ENCODE measurements around the gene BMP7.

The BMP7 gene

DNA sequence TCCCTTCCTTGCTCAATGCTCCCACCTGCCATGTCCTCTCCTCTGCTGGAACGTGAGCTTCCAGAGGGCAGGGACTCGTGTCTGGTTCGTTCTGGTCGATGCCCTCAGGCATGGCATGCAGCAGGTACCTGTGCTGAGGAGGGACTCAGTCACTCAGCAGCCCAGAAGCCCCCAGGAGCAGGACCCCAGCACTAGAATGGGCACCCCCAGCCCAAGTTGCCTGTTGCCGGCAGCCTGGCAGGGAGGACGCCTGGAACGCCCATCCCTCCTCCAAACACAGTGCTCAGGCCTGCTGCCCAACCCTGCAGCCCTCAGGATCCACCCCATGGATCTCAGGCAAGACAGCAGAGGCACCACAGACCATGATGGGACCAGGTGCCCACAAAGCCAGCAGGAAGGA, 40.6 kb downstream of the BMP7 start:
- DNase-seq (ENCODE audit: low read depth): no peak

GRCh38 chr20:57225197-57225733, 41.2 kb downstream of the BMP7 start:
- no peak for DNase-seq (ENCODE audit: low read depth)

DNA sequence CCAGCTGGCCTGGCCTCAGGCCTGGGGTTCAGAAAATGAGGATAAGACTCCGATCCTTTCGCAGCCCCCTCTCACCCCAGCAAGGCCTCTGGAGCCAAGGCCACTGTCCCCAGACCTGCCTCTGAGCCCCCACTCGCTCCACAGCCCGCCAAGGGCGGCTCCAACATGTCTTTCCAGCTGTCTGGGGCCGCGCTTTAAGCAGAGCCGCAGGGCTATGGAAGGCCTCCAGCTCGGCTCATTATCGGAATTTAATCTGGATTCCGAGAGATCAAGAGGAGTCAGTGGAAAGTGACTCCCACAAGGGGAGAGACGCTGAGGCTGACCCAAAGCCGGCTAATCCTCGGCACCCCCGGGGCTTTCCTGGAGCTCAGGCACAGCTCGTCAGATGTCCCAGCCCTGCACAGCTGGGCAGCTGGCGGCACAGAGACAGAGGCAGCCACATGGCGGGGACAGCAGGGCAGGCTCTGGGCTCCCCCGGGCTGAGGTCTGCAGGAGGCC, 41.8 kb downstream of the BMP7 start:
- DNase-seq (ENCODE audit: low read depth): no peak

DNA sequence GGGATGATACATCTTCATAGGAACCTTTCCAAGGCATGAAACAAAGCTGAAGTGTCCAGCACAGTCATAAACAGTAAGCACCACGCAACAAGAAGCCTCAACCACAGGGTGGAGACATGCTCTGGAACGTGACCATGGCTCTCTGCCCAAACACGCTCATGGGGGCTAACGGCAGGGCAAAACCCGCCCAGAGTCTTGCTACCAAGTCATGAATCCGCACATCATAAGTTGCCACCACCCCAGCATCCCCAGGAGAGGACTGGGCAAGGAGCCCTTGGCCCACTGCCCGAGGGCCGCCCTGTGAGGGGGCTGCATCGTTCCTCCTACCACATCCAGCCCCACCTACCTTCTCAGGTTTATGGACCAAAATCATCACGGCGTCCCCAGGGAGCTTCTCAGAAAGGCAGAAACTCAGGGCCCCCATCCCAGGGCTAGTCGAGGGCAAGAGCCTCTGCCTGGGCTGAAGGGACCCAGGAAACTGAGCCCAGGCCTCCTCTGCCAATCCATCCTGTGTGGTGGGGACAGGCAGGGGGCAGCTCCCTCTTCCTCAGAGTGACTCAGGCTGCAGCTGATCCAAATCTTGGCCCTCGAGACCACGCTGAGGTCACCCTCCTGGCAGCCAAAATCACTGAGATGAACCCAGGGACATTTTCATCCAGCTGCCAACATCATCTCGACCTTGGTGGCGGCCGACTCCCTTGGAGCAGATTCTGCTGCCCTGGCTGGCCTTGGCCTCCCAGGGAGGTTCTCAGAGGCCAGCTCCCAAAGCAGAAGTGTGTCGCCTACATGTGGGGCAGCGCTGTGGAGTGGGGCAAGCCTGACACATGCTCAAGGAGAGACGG, 42.6 kb downstream of the BMP7 start:
- DNase-seq (ENCODE audit: low read depth): no peak

DNA sequence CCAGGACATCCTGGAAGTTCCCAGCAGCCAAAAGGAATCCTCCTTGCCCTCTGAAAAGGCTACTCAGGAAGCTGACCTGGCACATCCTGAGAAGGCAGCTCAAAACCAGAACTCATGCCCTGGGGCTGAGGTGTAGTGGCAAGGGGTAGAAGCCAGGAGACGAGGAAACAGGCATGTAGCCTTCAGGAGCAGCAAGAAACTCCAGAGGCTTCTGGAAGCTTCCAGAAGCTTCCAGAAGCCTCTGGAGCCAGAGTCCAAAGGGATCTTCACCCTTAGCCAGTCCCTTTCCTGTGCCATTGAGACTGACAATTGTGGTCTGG, 43.9 kb downstream of the BMP7 start:
- DNase-seq (ENCODE audit: low read depth): no peak

DNA sequence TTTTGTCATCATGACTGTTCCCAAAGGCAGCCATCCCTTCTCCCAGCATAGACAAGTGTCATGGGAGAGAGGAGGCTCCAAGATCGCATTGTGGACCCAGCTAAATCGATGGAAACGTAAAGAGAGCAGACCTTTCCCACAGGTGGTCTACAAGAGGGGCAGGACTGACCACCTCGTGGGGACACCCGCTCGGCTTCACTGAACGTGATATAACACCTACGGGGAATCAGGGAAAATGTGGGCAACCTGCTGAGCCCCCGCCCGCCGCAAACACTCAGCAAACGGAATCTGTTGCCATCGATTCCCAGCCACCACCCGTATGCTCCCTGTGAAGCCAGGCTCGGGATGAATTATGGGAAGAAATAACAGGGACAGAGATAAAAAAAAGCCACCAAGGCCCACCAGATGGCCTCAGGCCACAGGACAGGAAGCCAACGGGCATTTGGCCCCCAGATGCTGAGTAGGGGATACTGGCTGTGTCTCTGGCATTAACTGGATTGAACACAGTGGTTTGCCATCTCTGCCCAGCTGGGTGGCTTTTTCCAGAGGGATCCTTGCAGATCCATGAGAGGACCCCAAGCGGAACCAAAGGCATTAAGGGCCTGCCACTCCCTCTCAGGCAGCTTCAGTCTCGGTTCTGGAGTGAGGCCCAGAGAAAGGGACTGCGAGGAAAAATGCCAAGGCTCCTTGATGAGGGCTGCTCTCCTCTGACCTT, 44.4 kb downstream of the BMP7 start:
- DNase-seq (ENCODE audit: low read depth): no peak

DNA sequence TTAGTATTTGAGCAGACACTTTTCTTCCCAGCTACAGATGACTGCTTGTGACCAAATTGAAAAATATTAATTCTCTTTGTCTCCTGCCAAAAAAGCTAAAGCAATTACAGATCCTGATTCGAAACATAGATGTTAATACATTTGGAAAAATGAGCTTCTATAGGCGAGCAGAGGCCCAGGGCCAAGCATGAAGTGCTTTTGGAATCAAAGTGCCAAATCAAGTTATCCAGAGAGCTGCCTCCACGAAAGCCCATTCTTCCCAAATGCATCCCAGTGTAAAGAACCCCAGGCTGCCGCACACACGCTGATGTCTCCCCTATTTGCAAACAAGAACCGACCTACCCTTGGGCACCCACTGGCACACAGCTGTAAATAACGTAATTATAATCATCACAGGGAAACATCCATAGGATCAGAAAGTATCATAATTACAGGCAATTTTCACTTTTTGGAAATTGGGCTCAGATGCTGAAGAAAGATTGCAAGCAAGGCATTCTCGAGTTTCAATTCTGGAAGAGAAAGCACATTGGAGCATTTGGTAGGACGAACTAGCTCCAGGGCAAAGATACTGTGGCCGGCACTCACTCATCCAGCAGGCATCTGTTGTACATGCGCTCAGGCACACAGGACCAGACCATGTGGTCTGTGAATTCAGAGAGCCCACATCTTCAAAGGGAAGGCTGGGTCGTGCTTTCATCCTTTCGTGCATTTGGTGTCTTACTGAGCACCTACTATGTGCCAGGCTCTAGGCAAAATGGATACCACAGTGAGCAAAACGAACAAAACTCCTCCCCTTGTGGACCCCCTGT, 45.9 kb downstream of the BMP7 start:
- no peak for DNase-seq (ENCODE audit: low read depth)

GRCh38 chr20:57219071-57219677, 47.3 kb downstream of the BMP7 start:
- DNase-seq (ENCODE audit: low read depth): no peak

DNA sequence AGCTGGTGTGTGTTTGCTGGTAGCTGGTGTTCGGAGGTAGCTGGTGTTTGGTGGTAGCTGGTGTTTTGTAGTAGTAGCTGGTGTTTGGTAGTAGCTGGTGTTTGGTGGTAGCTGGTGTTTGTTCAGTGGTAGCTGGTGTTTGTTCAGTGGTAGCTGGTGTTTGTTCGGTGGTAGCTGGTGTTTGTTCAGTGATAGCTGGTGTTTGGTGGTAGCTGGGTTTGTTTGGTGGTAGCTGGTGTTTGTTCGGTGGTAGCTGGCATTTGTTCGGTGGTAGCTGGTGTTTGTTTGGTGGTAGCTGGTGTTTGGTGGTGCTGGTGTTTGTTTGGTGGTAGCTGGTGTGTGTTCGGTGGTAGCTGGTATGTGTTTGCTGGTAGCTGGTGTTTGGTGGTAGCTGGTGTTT, 48.0 kb downstream of the BMP7 start:
- DNase-seq (ENCODE audit: low read depth): no peak

GRCh38 chr20:57217802-57218201, 48.6 kb downstream of the BMP7 start:
- no peak for DNase-seq (ENCODE audit: low read depth)

GRCh38 chr20:57216669-57217068, 49.8 kb downstream of the BMP7 start:
- DNase-seq (ENCODE audit: low read depth): no peak

GRCh38 chr20:57215826-57216471, 50.5 kb downstream of the BMP7 start:
- no peak for DNase-seq (ENCODE audit: low read depth)

GRCh38 chr20:57215426-57215825, 51.0 kb downstream of the BMP7 start:
- DNase-seq (ENCODE audit: low read depth): no peak

GRCh38 chr20:57214948-57215347, 51.5 kb downstream of the BMP7 start:
- no peak for DNase-seq (ENCODE audit: low read depth)

- DNase-seq (ENCODE audit: low read depth): no peak
Measured at GRCh38 chr20:57214427-57214826, 52.0 kb downstream of the BMP7 start.

DNA sequence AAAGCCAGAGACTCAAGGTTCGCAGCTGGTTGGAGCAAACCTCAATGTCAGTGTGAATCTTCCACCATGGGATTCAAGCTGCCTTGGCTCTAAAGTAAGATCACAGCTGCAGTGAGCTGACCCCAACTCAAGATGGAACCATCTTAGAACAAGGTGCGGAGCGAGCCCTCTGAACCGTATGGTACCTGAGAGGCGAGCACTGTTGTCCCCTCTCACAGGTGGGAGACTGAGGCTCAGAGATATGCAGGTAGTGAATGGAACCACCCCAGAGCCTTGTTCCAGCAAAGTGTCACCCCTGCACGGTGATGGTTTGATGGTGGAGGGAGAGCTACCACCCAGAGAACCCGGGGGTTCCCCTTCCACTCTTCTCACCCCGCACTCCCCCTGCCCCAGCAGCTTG, 52.5 kb downstream of the BMP7 start:
- no peak for DNase-seq (ENCODE audit: low read depth)

- DNase-seq (ENCODE audit: low read depth): no peak
Measured at GRCh38 chr20:57213291-57213690, 53.1 kb downstream of the BMP7 start.

- no peak for DNase-seq (ENCODE audit: low read depth)
Measured at GRCh38 chr20:57212534-57213276, 53.7 kb downstream of the BMP7 start.

- DNase-seq (ENCODE audit: low read depth): no peak
Measured at GRCh38 chr20:57211908-57212533, 54.4 kb downstream of the BMP7 start.

GRCh38 chr20:57211406-57211805, 55.0 kb downstream of the BMP7 start:
- no peak for DNase-seq (ENCODE audit: low read depth)

All from activated T-helper 1 cell treated with Interleukin-2 at 50 U/mL for 16 hours (primary cell).